Activated gamma-delta T cell treated with Interleukin-2 at 50 U/mL for 16 hours (primary cell): ENCODE results near the gene ARMC8.

ENCODE experiments used
- DNase-seq: peaks from one replicate; pipeline ENCODE4 v3.0.0-alpha.2; 2020

ARMC8 gene

GRCh38 chr3:138256022-138256421 lies 68.9 kb downstream of the ARMC8 start:
- no peak for DNase-seq

GRCh38 chr3:138257986-138258385 lies 70.9 kb downstream of the ARMC8 start:
- DNase-seq = no peak

DNA sequence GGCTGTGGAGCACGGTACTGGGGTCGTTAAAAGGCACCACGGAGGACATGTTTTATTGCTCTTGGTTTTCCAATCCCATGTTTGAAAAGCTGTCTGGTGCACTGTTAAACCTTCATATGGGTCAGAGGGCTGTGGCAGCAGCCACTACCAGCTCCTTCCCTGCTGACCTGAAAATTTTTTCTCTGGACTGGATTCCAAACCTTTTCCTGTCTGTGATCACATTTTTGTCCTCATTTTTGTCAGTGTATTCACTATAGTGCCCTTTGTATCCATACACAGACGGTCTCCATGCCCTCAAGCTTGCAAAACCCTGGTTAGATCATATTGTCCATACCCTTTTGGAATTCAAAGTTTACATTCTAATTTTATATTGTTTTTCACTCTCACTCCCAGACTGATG lies 72.0 kb downstream of the ARMC8 start:
- no peak for DNase-seq

- no peak for DNase-seq
Measured at GRCh38 chr3:138260611-138261010, 73.5 kb downstream of the ARMC8 start.

- no peak for DNase-seq
Measured at GRCh38 chr3:138263104-138263503, 76.0 kb downstream of the ARMC8 start.

DNA sequence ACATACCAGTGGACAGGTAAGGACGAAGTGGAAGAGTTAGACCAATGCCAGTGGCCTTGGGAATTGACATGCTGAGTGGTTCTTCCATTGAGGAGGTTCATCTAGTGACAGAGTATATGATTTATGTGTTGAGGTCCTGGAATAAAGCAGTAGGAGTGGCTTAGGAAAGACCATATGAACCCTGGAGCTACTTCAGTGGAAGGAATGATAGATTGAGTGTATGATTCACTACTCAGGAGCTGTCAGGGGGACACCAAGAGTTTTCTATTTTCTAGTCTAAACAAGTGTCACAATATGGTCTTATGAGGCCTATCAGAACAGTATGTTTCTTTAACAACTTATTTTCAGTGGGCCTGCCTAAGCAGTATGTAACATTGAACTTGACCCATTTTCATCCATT lies 78.6 kb downstream of the ARMC8 start:
- no peak for DNase-seq

GRCh38 chr3:138267083-138267482 lies 80.0 kb downstream of the ARMC8 start:
- DNase-seq = no peak

DNA sequence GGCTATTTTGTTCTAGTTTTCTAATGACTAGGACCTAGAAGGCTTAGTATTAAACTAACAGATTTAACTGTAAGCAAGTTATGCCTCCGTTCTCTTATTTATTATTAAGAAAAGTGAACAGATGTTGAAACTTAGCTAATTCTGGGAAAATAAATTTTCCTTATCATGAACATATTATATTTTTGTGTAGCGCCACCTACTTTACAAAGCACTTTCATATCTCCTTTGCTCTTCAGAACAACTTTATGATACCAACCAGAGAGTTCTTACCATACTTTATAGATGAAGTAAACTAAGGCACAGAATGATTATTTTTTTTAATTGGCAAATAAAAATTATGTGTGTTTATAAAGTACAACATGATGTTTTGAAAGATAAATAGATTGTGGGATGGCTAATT lies 83.1 kb downstream of the ARMC8 start:
- DNase-seq = no peak

GRCh38 chr3:138271189-138271794 lies 84.2 kb downstream of the ARMC8 start:
- DNase-seq = no peak

GRCh38 chr3:138281561-138281960 lies 94.5 kb downstream of the ARMC8 start:
- DNase-seq = no peak

DNA sequence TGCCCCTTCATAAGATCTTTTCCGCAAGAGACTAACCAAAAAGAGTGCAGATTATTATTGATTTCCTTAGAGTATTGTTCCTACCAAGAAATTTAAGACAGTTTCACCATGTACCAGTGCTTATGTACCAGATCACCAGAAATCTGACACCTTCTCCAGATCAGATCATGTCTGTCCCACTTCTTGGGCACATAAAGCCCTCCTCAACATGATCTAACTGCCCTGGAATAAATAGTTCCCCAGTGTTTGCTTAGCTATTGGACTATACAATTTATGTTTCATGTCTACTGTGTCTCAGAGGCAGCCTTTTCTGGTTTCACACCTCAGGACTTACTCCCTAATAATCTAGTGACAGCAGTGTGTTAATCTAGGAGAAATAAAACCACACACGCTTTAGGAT lies 95.7 kb downstream of the ARMC8 start:
- no peak for DNase-seq

DNA sequence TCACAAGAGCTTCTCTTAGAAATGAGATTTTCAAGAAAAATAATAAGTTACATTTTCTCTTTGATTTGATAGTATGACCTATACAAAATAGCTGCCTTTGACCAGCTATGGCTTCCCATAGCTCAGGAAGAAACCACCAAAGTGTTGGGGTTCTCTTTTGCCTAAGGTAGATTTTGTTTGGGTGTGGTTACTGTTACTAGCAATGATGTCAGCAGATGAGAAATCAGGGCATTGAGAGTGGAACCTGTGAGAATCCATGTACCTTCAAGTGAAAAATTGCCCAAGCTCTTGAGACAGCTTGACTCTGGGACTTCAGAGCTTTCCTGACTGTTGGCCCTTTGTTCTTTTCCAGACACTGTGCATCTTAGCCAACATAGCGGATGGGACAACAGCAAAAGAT lies 97.0 kb downstream of the ARMC8 start:
- no peak for DNase-seq

GRCh38 chr3:138284957-138285477 lies 97.9 kb downstream of the ARMC8 start:
- no peak for DNase-seq

DNA sequence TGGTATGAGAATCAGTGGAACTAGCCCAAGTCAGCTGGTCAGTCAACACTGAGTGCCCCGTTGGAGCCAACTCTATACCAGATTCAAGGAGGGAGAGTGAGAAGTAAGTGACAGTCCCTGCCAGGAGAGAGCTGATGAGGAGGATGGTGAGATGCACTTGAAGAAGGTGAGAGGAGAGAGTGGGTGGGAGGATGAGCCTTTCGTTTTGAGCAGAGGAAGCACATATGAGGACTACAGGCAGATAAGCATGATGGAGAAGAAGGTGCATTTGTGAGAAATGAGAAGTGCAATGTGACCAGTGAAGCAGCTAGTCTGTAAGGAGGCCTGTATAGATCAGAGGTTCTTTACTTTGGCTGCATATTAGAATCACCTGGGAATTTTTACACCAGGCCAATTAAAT lies 102.2 kb downstream of the ARMC8 start:
- DNase-seq = no peak

DNA sequence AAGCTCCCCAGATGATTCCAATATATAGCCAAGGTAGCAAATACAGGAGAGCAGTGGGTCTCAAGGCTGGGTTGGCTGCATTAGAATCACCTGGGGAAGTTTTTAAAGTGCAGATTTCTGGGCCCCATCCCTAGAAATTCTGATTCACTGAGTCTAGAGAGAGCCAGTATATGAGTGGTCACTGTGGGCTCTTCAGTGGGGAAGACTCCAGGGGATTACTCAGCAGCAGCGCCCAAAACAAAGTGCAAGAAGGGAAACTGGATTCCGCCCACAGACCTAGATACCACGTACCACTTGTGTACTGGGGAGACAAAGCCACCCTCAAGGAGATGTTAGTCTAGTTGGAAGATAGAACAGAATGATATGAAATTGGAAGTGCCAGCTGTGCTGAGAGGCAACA lies 102.6 kb downstream of the ARMC8 start:
- DNase-seq = no peak

GRCh38 chr3:138296639-138297038 lies 109.5 kb downstream of the ARMC8 start:
- no peak for DNase-seq

- DNase-seq = no peak
Measured at GRCh38 chr3:138297059-138297607, 110.0 kb downstream of the ARMC8 start.

- DNase-seq = no peak
Measured at GRCh38 chr3:138297876-138298275, 110.8 kb downstream of the ARMC8 start.

DNA sequence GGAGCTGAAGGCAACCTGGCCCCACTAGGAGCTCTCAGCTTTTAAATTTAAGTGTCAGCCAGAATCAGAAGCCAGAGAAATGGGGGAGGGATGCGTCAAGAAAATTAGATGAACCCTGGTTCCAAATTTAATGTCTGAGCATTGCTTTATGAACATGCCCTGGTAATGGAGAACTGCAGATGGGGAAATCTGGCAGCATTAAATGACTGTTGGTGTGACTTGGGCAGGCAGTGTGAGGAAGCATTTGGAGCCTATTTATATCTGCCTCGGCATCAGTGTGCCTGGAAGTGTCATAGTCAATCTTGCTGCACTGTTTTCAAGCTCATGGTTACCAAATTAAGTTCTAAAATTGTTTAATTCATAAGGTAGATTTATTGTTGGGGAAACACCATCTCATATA lies 113.5 kb downstream of the ARMC8 start:
- DNase-seq = no peak

GRCh38 chr3:138303474-138303873 lies 116.4 kb downstream of the ARMC8 start:
- DNase-seq = no peak

DNA sequence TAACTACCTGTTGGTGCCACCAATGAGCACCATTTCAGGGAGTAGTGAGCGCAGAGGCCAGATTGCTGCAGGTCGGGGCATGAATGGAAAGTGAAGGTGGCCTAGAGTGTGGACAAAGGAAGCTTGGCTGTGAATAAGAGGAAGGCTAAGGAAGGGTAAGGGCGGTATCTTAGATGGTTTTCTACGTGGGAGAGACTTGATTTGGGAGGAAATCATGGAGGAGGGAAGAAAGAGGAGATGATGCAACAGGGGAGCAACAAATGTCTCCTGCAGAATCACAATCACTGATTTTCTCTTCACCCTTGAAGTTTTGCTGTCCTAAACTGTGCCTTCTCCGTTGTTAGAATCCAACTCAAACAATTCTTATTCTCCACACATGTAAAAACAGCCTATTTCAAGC lies 120.8 kb downstream of the ARMC8 start:
- no peak for DNase-seq

DNA sequence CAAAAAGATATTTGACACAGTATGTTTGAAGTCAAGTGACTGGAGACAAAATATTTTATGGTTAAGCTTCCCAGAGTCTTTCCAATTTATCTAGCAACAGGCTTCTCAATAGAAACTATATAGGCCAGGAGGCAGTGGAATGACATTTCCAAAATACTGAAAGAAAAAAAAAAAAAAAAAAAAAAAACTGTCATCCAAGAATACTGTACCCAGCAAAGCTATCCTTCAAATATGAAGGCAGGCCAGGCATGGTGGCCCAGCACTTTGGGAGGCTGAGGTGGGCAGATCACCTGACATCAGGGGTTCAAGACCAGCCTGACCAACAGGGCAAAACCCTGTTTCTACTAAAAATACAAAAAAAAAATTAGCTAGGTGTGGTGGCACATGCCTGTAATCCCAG lies 121.7 kb downstream of the ARMC8 start:
- DNase-seq = no peak

DNA sequence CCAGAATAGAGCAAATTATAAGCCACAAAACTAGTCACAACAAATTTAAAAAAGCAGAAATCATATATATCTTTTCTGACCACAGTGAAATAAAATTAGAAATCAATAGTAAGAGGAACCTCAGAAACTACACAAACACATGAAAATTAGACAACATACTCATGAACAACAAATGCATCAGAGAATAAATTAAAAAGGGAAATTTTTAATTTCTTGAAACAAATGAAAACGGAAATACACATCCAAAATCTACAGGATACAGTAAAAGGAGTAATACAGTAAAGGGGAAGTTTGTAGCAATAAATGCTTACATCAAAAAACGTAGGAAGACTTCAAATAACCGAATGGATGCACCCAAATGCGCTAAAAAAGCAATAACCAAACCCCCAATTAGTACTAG lies 123.4 kb downstream of the ARMC8 start:
- DNase-seq = no peak

GRCh38 chr3:138314751-138315150 lies 127.7 kb downstream of the ARMC8 start:
- DNase-seq = no peak

DNA sequence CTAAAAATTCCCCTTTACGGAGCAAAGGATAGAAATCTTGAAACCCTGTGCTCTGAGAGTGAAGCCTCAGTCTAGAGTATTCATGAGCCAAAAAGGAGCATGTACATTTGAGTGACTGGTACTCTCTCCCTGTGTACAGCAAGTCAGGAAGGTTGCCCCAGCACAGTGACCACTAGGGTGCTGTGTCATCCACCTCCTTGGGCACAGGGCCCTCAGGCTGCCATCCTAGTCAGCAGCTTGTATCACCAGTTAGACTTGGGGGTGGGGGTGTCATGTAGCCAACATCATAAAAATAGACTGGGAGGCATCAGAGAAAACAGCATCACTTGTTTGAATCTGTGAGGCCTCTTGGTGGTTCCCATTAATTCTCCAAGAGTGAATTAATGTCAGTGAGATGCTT lies 130.6 kb downstream of the ARMC8 start:
- DNase-seq = no peak
